ENCODE results near the gene PKNOX2.

PKNOX2 gene

GRCh38 chr11:125239585-125240560 is 75.3 kb downstream of the PKNOX2 start:
- DNase-seq, result no peak

GRCh38 chr11:125241104-125241503 is 76.6 kb downstream of the PKNOX2 start:
- no peak for DNase-seq

- DNase-seq, result no peak
These were observed 77.7 kb downstream of the PKNOX2 start for GRCh38 chr11:125242141-125242775.

- DNase-seq, result no peak
These were observed 79.6 kb downstream of the PKNOX2 start for GRCh38 chr11:125244166-125244565.

- DNase-seq, result no peak
These were observed 80.7 kb downstream of the PKNOX2 start for GRCh38 chr11:125245299-125245698.

- no peak for DNase-seq
These were observed 82.9 kb downstream of the PKNOX2 start for GRCh38 chr11:125247431-125247830.

GRCh38 chr11:125250318-125251213 is 86.0 kb downstream of the PKNOX2 start:
- no peak for DNase-seq

- no peak for DNase-seq
These were observed 86.6 kb downstream of the PKNOX2 start for GRCh38 chr11:125251214-125251545.

- DNase-seq, result no peak
These were observed 87.4 kb downstream of the PKNOX2 start for GRCh38 chr11:125251956-125252355.

- no peak for DNase-seq
These were observed 88.7 kb downstream of the PKNOX2 start for GRCh38 chr11:125253289-125253688.

- DNase-seq, result no peak
These were observed 89.4 kb downstream of the PKNOX2 start for GRCh38 chr11:125253795-125254525.

- no peak for DNase-seq
These were observed 92.1 kb downstream of the PKNOX2 start for GRCh38 chr11:125256541-125257189.

GRCh38 chr11:125257190-125257579 is 92.6 kb downstream of the PKNOX2 start:
- no peak for DNase-seq

GRCh38 chr11:125257751-125258150 is 93.2 kb downstream of the PKNOX2 start:
- DNase-seq, result no peak

- DNase-seq, result no peak
These were observed 93.9 kb downstream of the PKNOX2 start for GRCh38 chr11:125258291-125259032.

GRCh38 chr11:125261588-125261987 is 97.0 kb downstream of the PKNOX2 start:
- no peak for DNase-seq

GRCh38 chr11:125262194-125262829 is 97.8 kb downstream of the PKNOX2 start:
- DNase-seq, result no peak

GRCh38 chr11:125262830-125263218 is 98.3 kb downstream of the PKNOX2 start:
- DNase-seq, result no peak

- DNase-seq, result no peak
These were observed 98.8 kb downstream of the PKNOX2 start for GRCh38 chr11:125263268-125263790.
